PC-9 (cell line): ENCODE measurements around the gene TRAF3IP1. TPM values are rescaled to one million over a fixed set of nuclear protein-coding genes. Genes with fewer than 3 reads are reported as not detected.

Experiments used
- BruUV-seq: library from RNA; stranded (reverse); fragments of 400-500 nt; replicated peaks from 2 replicates; lab custom pipeline; 2021; lab: Mats Ljungman, UMichigan
- CTCF ChIA-PET: fragments of 300-600 bp; sonication (Branson Sonifier 250); formaldehyde crosslinking; loops from one replicate; lab custom pipeline; 2022; ENCODE audit warnings: antibody characterized with exemption; lab: Charles Lee
- POLR2A ChIA-PET: fragments of 300-600 bp; sonication (Branson Sonifier 250); formaldehyde crosslinking; loops from one replicate; lab custom pipeline; 2022; ENCODE audit warnings: antibody characterized with exemption; ENCODE audit not compliant: unreplicated experiment; lab: Charles Lee
- DNase-seq, 2 experiments: peaks; one replicate each; pipeline versions ENCODE4 v3.0.0 to v3.0.0-alpha.2; 2015 to 2022; ENCODE audit warnings: mixed read lengths in 1 of 2
- H2AFZ ChIP-seq: fragments of 200-600 bp; sonication (generic); 2 replicates; pipeline ENCODE4 v1.8.1; 2017; ENCODE audit warnings: antibody characterized with exemption
- H3F3A ChIP-seq: fragments of 200-600 bp; sonication (generic); 2 replicates; pipeline ENCODE4 v1.8.1; 2017; ENCODE audit warnings: antibody characterized with exemption, mild to moderate bottlenecking, low read depth; ENCODE audit not compliant: insufficient read depth
- H3K27ac ChIP-seq: fragments of 200-600 bp; sonication (generic); 2 replicates; pipeline ENCODE4 v1.6.1; 2016; ENCODE audit warnings: mixed run types
- H3K27me3 ChIP-seq: fragments of 200-600 bp; sonication (generic); 2 replicates; pipeline ENCODE4 v1.6.1; 2016; ENCODE audit warnings: low read depth, mixed run types; ENCODE audit not compliant: insufficient read depth
- H3K36me3 ChIP-seq: fragments of 200-600 bp; sonication (generic); 2 replicates; pipeline ENCODE4 v1.6.1; 2016; ENCODE audit warnings: low read depth, mixed run types
- H3K4me1 ChIP-seq: fragments of 200-600 bp; sonication (generic); replicated peaks from 2 replicates; pipeline ENCODE4 v1.6.1; 2016; ENCODE audit warnings: mixed run types; ENCODE audit not compliant: insufficient read depth
- H3K4me2 ChIP-seq: fragments of 200-600 bp; sonication (generic); 2 replicates; pipeline ENCODE4 v1.6.1; 2017; ENCODE audit warnings: mixed run types
- H3K4me3 ChIP-seq: fragments of 200-600 bp; sonication (generic); 2 replicates; pipeline ENCODE4 v1.6.1; 2016; ENCODE audit warnings: mixed run types
- H3K79me2 ChIP-seq: fragments of 200-600 bp; sonication (generic); 2 replicates; pipeline ENCODE4 v1.6.1; 2017; ENCODE audit warnings: low read depth, mixed run types
- H3K9me2 ChIP-seq: fragments of 200-600 bp; sonication (generic); 2 replicates; pipeline ENCODE4 v1.8.1; 2017; ENCODE audit warnings: mild to moderate bottlenecking; ENCODE audit not compliant: insufficient read depth
- H3K9me3 ChIP-seq: fragments of 200-600 bp; sonication (generic); 2 replicates; pipeline ENCODE4 v1.8.1; 2016; ENCODE audit warnings: low read depth; ENCODE audit not compliant: insufficient read depth
- H4K20me1 ChIP-seq: fragments of 200-600 bp; sonication (generic); 2 replicates; pipeline ENCODE4 v1.8.1; 2017; ENCODE audit not compliant: insufficient read depth
- CTCF ChIP-seq: fragments of 200-600 bp; sonication (generic); conservative IDR thresholded peaks from 2 replicates; pipeline ENCODE4 v1.6.1; 2017; ENCODE audit warnings: mixed run types, antibody characterized with exemption, mild to moderate bottlenecking, moderate library complexity
- EZH2 ChIP-seq: fragments of 200-600 bp; sonication (generic); IDR thresholded peaks from 2 replicates; pipeline ENCODE4 v1.8.0; 2017; ENCODE audit warnings: antibody characterized with exemption, low read depth
- intact Hi-C: fragments of 100-400 bp; cut with micrococcal nuclease; formaldehyde crosslinking; loops from one replicate; pipeline ENCODE4 v1.10.0; 2022; ENCODE audit not compliant: unreplicated experiment
- total RNA-seq: library from RNA; stranded (reverse); gene quantifications from 2 replicates; pipeline ENCODE4 v1.2.3, GENCODE V29; 2021

Gene TRAF3IP1
- total RNA-seq, 1 experiment from 2014 or later, result 51.7 TPM

GRCh38 chr2:238287737-238288649 is 32.3 kb upstream of the TRAF3IP1 start, which contains the start of gene PER2:
TSS of gene PER2 (minus strand) at chr2:238288610. CDS start at chr2:238277936, 10,674 bp downstream.
- POLR2A ChIA-PET, result interaction anchor here (0.7 to 0.8 kb wide), 7 partner anchors 12 to 636 kb away, joined by 3 to 9 read pairs (median 4); no protein-coding TSS in a partner anchor
- intact Hi-C loops, result loop anchor here (1.0 to 10.0 kb wide), 4 partner anchors 32 to 989 kb away; partner anchors contain the start of gene TRAF3IP1
- Histone ChIP-seq H3K9me2 (no peaks in the 10 kb centered on the region), H3K4me1 (peaks cover 55% of the 10 kb centered on the region), H3K4me2 (peak within 1 kb of the TSS; percentile 95), H3K36me3 (no peaks in the 10 kb centered on the region), H3K4me3 (peak within 1 kb of the TSS; percentile 72), H4K20me1 (no peaks in the 10 kb centered on the region), H3F3A (peaks cover 44% of the 10 kb centered on the region), H3K27ac (peak within 1 kb of the TSS; percentile 85; the same call in 1 of the 2 replicates), H3K9me3 (no peaks in the 10 kb centered on the region), H3K79me2 (peaks cover 40% of the 10 kb centered on the region), H3K27me3 (no peaks in the 10 kb centered on the region), H2AFZ (peak within 1 kb of the TSS; percentile 78)
- DNase-seq, result peak; percentile 90 to 93
- CTCF ChIA-PET, result interaction anchor here (1.0 kb wide), 1 partner anchor 14 kb away, joined by 3 read pairs; no protein-coding TSS in a partner anchor
- TF ChIP-seq EZH2 (no peak), CTCF (peak; percentile 54)
- TSS peak; percentile 33 for BruUV-seq

- Histone ChIP-seq H3K4me1 (peaks cover 55% of the 10 kb centered on the region), H3K27ac (0 out of 2 replicates have a peak overlapping the region, but pooled peaks have one; percentile 24), H3K27me3 (no peaks in the 10 kb centered on the region), H3K4me2 (peak overlapping the region; percentile 95), H3F3A (peaks cover 44% of the 10 kb centered on the region), H3K4me3 (peak overlapping the region; percentile 72), H4K20me1 (no peaks in the 10 kb centered on the region), H2AFZ (peak overlapping the region; percentile 78), H3K9me2 (no peaks in the 10 kb centered on the region), H3K9me3 (no peaks in the 10 kb centered on the region), H3K79me2 (peaks cover 31% of the 10 kb centered on the region), H3K36me3 (no peaks in the 10 kb centered on the region)
- intact Hi-C loops, result loop anchor here (1.0 to 10.0 kb wide), 4 partner anchors 31 to 988 kb away; partner anchors contain the start of gene TRAF3IP1
- no peak for TF ChIP-seq EZH2
- TF ChIP-seq CTCF, result peak; percentile 37; the same call in 1 of the 2 replicates
- ChIA-PET POLR2A (interaction anchor here (0.6 to 0.7 kb wide), 4 partner anchors 32 to 496 kb away, joined by 3 to 7 read pairs (median 4); no protein-coding TSS in a partner anchor), CTCF (interaction anchor here (0.7 kb wide), 1 partner anchor 10 kb away, joined by 3 read pairs; no protein-coding TSS in a partner anchor)
- no TSS peak for BruUV-seq
- DNase-seq, result peak; percentile 96 to 99
Observed at GRCh38 chr2:238288650-238289573, 31.4 kb upstream of the TRAF3IP1 start.
